Stimulated activated CD4-positive, alpha-beta T cell treated with anti-CD3 and anti-CD28 coated beads, Interleukin-12 subunit alpha, Interleukin-12 subunit beta, amount 100 ng/mL, for 48 hours (primary cell): Measurements from ENCODE around the gene S1PR1.
"Not testable (repeated sequence)": the region's sequence is repeated elsewhere in the genome, so short reads cannot be mapped to it uniquely, and the experiment has no call there.

Experiments
- DNase-seq, 3 donors: peaks; one replicate each; pipeline ENCODE4 v3.0.0-alpha.2; 2020; ENCODE audit warnings: low read depth in 2 of 3, low spot score in 1 of 3

S1PR1 gene

DNA sequence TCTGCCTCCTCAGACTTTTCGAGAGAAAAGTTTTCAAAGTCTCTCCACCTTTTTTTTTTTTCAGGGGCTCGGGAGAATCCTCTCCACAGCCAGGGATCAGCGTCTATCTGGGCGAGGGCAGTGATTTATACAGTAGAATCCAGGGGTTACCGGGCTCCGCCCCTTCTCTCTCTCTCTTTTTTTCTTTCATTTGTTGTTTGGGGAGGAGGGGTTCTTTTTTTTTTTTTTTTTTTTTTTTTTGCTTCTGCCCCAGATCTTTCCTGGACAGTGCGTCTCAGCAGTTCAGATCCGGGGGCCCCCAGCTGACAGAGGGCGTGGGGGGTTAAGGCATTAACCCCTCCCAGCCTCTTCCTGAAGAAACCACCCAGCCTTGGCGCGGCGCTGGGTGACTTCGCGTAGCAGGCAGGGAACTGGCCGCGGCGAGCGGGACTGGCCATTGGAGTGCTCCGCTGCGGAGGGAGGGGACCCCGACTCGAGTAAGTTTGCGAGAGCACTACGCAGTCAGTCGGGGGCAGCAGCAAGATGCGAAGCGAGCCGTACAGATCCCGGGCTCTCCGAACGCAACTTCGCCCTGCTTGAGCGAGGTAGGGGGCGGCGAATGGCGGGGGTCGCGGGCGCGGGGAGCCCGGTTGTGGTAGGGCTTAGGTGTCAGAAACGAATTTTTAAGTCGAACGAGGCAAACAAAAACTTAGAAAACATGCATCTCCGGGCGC, at the start of gene S1PR1:
Gene S1PR1 (plus strand): TSS at position 504 of the 713 bp plus-strand sequence. CDS start 1,966 bp downstream, outside the sequence.
- peak; percentile 49 to 73 (median 69) for DNase-seq

DNA sequence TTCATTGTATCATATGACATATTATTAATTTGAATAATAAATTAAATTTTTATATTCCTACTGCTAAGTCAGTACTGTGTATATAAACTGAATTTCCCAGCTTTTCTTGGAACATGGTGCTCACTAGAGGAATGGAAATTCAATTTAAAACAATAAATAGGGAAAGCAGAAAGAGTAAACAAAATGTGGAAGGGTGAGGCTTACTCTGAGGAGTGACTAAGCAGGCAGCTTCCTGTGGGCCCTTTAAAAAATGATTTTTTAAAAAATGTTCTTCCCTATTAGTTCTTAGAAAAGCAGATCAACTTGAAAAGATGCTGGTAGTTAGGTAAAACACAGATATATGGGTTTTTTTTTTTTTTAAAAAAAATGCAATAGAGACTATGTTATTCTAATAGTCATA, 49.5 kb upstream of the S1PR1 start:
- no peak for DNase-seq

DNA sequence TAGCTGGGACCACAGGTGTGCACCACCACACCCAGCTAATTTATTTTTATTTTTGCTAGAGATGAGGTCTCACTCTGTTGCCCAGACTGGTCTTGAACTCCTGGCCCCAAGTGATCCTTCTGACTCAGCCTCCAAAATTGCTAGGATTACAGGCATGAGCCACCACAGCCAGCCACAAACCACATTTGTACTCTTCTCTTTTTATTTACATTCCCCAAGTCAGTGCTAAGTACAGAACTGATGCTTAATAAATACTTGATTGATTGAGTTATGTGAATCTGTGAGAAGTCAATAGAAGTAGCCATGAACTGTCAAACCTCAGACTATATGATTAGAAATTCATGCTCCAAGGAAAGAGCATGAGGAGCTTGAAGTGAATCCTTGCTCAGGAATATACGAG, 48.5 kb upstream of the S1PR1 start:
- DNase-seq, result no peak

DNA sequence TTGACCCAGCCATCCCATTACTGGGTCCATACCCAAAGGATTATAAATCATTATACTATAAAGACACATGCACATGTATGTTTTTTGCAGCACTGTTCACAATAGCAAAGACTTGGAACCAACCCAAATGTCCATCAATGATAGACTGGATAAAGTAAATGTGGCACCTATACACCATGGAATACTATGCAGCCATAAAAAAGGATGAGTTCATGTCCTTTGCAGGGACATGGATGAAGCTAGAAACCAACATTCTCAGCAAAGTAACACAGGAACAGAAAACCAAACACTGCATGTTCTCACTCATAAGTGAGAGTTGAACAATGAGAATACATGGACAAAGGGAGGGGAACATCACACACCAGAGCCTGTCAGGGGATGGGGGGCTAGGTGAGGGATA, 47.9 kb upstream of the S1PR1 start:
- not testable (repeated sequence) for DNase-seq

DNA sequence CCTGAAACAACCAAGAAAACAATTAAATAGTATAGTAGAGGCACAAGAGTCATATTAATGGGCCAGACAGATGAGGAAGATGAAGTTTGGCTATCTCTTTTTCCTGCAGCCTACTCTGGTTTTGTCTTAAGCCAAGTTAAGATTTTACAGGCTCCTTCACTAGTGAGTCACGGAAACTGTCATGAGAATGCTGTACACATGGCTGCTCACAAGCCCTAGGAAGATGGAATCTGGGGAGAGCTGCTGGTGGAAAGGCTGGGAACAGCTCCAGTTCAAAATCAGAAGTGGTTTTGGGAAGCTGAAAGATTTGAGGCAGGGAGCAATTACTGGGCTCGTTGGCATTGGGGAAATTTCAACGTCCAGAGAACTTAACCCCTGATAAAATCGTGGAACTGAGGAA, 46.4 kb upstream of the S1PR1 start:
- DNase-seq, result no peak

DNA sequence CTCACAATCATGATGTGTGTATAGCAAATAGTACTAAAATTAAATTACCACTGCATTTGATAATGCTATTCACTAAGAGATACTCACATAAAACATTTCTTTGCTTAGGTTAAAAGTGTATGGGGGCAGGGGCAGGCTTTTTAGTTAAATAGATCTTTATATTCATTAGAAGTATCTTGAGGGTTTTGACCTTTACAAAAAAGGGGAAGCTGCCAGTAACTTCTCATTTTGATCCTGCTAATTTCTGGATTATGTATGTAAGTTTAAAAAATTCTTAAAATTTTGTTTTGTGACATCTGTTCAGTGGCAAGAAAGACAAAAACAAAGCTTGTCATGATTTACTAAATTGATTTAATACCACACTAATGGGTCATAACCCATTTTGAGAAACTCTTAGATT, 45.8 kb upstream of the S1PR1 start:
- no peak for DNase-seq

DNA sequence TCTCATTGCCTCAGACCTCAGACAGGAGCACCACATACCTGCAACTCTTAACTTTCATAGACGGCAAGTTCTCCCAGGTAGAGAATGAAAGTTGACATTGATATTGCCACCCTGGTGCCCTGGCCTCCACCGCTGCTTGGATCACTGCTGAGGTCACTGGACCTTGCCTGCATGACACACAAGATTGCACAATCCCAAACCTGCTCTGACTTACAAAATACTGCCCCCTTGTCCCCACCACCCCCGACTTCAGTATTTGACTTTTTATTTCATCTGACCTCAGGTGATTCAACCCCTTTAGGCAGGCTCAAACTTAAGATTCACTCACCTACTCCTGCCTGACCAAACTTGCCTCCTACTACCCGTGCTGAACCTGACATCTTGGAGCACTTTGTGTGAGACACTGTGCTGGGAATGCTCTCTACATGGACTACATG, 43.1 kb upstream of the S1PR1 start:
- no peak for DNase-seq

DNA sequence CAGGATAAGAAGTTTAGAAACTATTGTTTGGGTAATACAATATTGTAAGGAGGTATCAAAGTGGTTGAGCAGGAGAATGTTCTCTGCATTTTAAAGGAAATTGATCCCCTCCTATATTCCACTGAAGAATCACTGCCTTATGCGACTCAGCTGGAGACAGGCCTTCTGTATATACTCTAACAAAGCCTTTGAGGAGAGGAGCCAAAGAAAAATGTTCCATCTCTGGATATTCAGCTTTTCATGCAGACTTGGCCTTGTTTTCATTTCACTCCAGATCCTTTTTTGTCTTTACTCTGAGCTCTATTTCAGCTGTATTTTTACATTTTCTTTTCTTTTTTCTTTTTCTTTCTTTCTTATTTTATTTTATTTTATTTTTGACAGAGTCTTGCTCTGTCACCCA, 42.1 kb upstream of the S1PR1 start:
- DNase-seq, result no peak

DNA sequence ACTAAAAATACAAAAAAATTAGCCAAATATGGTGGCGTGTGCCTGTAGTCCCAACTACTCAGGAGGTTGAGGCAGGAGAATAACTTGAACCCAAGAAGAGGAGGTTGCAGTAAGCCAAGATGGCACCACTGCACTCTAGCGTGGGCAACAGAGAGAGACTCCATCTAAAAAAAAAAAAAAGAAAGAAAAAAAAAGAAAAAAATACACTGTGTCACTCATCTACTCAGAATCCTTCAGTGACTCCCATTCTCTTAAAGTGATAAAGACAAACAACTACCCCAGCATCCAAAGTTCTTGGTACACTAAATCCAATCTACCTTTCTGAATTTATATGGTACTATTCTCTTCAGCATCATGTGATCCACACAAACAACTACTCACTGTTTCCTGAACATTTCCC, 40.2 kb upstream of the S1PR1 start:
- DNase-seq, result no peak

DNA sequence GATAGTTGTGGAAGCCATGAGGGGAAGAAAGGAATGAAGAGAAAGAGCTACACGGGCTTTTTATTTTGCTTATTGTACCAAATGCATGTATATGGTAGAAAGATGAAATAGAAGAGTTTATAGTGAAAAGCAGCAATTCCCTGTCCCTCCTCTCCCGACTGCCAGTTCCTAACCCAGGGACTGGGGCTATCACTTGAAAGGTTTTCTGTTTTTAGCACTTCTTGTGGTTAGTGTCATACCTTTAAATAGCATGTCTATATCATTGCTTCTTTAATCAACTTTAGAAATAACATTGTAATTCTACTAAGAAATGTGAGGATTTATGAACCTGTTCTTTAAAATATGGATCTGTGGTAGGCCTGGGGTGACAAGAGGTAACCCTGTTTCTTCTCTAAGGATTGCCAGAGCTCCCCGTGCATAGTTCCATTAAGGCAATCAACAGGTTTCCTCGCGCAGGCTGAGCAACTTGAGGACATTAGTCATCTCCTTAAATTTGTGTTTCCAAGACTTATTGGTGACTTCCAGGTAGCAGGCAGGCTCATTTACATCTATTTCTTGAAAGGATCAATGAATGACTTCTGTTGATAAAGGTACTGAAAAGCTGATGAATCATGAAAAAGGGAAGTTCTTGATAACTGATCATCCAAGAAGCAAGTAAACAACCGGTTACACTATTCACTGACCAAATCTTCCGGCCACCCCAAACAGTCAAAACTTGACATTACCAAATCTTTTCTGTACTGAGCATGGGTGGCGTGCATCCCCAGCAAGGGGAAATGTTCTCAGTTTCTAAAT, 37.8 kb upstream of the S1PR1 start:
- peak; percentile 44 to 68 (median 53) for DNase-seq

DNA sequence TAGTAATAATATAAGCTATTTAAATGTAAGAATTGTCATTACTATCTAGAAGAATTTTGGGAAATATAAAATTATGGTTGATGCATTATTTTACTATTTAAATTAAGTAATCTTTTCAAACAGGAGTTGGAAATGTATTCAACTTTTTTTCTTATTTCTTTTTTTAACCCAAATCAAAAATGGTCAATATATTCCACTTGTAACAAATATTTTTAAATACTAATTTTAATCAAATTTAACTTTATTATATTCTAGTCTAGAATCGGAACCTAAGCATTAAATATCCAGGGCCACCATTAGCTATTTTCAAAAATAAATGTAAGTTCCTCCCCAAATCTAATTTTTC, 37.2 kb upstream of the S1PR1 start:
- no peak for DNase-seq

DNA sequence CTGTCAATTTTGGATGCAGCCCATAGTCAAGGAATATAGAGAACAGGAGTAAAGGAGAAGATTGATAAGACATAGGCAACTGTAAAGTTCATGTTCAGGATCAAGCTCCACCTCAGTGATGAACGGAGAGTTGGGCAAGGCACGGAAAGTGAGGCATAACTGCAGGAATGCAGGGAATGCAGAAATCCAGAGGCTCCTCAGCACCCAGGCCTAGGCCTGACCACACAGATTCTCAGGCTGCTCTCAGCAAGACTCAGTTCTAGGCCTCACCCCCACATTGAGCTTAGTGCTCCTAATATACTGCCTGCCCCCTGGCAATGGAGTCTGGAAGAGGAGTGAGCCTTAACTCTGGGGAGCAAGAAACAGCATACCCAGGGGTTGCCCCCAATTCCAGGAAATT, 36.3 kb upstream of the S1PR1 start:
- DNase-seq, result no peak

DNA sequence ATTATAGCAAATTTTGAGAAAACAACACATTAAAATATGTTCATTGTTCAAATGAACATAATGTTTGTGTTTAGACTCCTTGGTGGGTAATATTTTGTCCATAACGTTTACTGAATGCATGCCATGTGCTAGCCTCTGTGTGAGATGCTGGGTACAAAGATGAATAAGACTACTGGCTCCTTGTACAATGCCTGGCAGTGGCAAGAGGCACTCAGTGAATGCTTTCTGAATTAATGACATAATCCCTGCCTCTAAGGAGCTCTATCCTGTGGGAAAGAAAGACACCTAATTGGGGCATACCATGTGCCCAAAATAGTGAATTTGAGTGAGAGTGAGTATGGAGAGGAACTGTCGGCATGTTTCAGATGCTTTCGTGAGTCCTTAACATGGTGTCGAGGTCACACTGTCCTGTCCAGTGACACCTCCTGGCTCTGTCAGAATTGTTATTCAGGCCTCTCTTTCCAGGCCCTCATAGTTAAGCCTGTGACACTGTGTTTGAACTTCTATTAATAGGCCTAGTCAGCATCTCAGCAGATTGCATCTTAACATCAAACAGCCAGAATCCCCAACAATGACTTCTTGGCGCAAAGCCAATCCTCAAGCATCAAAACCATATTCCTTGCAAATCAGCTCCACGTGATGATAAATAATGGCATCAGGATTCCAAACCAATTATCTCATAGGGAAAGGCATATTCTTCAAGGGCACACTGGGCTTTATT, 32.8 kb upstream of the S1PR1 start:
- DNase-seq, result no peak

DNA sequence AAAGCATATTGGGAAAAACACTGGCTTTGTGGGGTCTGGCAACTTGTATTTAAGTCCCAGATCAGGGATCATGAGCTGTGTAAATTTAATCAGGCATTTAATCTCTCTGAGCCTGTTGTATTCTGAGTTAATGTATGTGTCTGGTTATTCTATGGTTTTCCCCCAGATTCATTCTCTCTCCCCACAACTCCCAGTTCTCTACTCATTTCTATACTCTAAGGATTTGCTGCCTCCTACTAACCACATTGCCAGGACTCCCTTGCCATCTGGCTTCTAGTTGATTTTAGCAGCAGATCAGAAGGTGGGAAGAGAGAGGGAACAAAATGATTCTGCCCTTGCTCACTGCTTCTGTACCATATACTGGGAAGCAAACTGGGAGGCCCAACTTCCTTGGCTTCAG, 31.4 kb upstream of the S1PR1 start:
- no peak for DNase-seq

DNA sequence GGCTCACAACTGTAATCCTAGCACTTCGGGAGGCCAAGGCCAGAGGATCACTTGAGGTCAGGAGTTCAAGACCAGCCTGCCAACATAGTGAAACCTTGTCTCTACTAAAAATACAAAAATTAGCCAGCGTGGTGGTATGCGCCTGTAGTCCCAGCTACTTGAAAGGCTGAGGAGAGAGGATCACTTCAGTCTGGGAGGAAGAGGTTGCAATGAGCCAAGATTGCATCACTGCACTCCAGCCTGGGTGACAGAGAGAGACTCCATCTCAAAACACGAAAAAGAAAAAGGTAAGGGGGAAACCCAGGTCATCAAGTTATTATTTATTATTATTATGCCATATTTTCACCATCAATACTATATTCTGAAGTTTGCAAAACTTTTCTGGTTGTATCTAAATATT, 30.7 kb upstream of the S1PR1 start:
- DNase-seq, result not testable (repeated sequence)

DNA sequence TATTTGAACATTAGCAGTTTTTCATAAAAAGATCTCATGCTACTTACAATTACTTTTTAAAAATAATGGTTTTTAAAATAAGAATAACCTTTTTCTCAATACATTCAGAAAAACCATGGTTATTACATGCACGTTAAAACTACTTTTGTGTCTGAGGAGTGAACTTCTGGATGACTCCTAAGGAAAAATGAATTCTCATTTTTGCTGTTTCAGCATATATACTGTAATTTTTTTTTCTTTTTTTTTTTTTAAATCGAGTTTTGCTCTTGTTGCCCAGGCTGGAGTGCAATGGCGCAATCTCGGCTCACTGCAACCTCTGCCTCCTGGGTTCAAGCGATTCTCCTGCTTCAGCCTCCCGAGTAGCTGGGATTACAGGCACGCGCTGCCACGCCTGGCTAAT, 29.5 kb upstream of the S1PR1 start:
- not testable (repeated sequence) for DNase-seq

DNA sequence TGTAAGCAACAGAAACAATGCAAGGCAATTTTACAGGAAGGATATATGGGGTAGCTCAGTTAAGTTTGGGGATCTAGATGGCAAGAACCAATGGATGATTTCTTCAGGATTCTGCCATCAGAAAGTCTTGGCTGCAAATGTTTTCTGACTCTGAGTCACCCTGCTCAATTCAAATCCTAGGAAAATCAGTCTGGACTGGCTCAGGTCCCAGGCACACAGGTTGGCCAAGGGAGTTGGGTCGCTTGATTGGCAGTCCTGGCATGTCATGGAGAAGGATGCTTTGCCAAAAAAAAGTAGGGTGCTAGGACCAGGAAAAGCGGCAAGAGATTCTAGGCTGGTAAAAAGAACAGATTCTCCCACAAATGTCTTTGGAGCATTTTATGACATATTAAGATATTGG, 28.9 kb upstream of the S1PR1 start:
- no peak for DNase-seq

DNA sequence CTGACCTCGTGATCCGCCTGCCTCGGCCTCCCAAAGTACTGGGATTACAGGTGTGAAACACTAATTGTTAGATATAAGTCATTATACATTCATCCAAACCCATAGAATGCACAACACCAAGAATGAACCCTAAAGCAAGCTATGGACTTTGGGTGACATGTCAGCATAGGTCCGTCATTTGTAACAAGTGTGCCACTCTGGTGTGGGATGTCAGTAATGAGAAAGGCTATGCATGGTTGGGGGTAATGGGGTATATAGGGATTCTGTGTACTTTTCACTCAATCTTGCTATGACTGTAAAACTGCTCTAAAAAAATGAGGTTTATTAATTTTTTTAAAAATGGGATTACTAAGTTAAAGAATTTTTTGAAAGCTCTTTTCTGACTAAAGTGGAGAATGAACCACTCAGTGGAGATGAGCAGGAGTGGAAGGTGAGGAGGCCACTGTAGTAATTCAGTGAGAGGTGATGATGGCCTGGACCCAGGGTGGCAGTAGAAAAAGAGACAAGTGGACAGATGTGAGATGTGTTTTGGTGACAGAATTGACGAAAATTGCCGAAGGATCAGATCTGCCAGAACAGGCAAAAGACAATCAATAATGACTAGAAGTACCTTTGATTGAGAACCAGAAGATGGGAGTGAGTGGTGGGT, 21.3 kb upstream of the S1PR1 start:
- no peak for DNase-seq

DNA sequence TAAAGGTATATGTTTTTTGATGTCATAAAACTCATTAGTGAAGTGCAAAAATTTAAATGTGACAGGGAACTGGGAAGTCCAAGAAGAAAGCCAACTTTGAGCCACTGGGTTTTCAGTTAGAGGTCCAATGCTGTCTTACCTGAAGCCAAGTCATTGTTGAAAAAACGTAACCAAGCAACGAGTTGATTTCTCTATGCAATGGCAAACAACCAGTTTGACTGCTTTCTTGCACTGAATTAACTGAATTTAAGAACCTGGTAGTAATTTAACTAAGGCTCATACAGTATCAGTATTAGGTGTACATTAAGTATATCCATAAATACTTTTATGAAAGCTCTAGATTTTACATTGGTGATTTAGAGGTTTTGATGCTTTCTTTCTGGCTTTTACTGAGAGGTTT, 20.2 kb upstream of the S1PR1 start:
- DNase-seq, result no peak

DNA sequence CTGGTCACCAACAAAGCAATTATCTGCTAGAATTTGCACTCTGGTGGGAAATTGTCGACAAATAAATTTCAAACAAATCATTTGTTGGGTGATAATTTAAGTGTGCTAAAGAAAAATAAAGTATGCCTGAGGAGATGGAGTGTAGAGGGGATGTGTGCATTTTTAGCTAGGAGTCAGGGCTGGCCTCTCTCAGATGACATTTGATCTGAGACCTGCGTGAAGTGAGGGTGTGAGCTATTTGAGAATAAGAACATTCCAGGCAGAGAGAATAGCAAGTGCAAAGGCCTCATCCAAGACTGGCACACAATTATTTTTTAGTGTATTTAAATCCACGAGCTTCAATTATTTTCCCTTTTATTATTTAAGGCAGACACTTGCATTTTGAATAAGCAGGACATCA, 19.7 kb upstream of the S1PR1 start:
- no peak for DNase-seq

DNA sequence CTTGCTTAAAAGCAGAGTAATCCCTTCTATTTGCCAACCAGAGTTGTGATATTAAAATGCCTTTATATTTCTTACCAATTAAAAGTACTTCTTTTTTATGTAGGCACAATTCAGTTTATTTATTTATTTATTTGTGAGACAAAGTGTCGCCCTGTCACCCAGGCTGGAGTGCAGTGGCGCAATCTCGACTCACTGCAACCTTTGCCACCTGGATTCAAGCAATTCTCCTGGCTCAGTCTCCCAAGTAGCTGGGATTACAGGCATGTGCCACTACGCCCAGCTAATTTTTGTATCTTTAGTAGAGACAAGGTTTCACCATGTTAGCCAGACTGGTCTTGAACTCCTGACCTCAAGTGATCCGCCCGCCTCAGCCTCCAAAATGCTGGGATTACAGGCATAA, 17.9 kb upstream of the S1PR1 start:
- not testable (repeated sequence) for DNase-seq
